Activated T-cell treated with anti-CD3 and anti-CD28 coated beads for 24 hours (primary cell): Measurements from ENCODE around the gene POLA1.

Experiments
- DNase-seq: peaks from one replicate; pipeline ENCODE4 v3.0.0-alpha.2; 2020; ENCODE audit warnings: low read depth

POLA1 gene

DNA sequence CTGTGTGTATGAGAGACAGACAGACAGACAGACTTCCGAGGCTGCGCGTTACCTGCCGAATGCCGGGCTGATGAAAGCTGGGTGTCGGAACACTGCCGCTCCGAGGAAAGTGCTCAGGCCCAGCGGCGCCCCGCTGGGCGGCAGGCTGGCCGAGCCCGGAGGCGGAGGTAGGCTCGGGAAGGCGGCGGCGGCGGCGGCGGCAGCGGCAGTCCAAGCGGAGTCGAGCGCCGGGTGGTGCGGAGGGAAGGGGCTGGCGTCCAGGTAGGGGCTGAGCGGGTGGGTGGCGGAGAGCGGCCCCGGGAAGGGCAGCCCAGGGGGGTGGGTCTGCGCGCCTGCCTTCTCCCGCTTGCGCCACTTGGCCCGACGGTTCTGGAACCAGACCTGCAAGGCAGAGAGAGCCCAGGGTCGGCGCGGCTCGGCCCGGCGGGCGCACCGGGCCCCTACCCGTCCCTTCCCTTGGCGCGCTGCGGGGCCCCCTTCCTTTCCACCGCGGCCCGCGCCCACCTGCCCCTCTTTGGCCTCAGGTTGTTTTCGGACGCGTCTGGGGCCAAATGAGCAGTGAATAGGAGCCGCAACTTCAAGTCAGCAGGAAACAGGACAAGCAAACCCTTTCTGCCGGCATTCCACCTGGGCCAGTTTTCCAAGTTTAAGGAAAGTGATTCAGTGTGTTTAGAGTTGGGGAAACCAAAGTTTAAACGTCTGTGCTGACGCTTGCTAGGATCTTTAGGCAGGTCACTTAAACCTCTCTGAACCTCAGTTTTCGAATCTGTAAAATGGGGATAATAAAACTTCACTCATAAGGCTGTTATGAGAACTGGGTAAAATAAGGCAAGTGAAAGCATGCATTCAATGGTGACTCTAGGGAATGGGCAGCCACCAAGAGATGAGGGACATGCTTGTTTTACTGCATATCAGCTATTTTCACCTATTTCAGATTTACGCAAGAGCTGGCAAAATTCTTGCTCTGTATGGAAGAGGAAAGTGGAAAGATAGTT lies 313.6 kb downstream of the POLA1 start:
- DNase-seq = no peak

DNA sequence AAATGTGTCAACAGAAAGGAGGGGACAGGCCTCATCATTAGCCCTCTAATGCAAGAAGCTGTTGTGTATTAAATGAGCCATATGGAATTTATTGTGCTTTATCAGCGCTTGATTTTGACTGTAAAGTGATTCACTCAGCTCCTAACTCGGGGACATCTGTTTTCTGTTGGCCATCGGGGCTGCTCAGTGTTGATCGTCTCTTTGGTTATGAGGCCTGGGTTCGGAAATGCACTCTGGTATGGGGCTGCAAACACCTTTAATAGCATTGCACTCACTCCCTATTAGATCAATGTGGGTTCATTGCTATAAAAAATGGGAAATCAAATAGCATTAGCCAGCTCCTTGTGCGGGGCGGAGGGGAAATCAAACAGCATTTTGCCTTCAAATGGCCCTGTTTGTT lies 315.7 kb downstream of the POLA1 start:
- DNase-seq = no peak

DNA sequence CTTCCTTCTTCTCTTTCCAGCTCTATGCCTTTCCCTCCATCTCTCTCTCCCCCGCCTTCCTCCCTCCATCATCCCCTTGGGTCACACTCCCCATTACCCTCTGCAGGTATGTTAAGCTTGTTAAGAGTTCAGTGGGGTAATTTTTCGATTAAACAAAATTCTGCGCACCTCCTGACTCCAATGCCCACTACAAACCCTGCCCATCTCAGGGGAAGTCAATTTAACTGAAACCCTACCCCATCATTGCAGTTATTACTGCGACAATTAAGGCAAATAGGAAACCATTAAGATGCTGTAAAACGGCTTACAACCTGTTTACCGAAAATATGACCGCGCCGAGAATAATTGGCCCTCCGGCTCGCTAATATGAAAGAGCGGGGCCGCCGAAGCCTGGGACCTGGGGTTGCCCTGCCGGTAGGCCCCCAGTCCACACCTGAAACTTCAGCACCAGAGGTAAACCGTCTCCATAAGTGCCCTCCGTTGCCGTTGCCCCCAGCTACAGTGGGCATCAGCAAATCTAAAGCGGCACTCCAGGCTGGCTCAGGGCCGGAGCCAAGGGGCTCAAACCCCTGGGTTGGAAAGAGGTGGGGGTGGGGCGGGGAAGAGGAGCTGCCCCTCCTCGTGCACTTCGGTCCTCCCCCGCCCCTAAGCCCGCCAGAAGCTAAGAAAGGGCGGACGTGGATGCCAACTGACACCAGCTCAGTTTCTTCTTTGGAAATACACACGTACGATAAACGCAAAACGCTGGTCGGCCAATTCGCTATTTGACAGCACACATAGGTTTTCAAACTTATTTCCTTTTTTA lies 317.3 kb downstream of the POLA1 start:
- DNase-seq = no peak

- no peak for DNase-seq
These were observed 318.1 kb downstream of the POLA1 start for GRCh38 chrX:25011589-25012432.

DNA sequence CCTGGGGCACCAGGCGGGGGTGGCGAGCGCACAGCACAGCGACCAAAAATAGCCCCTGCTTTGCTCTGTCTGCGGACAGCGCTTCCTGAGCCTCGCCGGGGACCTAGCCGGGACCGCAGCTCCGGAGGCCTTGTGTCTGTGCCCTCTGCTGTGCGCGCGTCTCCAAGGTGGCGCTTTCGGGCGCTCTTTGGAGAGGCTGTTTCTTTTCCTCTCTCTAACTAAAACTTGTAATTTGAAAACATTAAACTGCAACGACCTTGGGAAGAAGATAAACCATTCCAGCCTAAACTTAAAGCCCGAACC lies 318.7 kb downstream of the POLA1 start:
- no peak for DNase-seq

DNA sequence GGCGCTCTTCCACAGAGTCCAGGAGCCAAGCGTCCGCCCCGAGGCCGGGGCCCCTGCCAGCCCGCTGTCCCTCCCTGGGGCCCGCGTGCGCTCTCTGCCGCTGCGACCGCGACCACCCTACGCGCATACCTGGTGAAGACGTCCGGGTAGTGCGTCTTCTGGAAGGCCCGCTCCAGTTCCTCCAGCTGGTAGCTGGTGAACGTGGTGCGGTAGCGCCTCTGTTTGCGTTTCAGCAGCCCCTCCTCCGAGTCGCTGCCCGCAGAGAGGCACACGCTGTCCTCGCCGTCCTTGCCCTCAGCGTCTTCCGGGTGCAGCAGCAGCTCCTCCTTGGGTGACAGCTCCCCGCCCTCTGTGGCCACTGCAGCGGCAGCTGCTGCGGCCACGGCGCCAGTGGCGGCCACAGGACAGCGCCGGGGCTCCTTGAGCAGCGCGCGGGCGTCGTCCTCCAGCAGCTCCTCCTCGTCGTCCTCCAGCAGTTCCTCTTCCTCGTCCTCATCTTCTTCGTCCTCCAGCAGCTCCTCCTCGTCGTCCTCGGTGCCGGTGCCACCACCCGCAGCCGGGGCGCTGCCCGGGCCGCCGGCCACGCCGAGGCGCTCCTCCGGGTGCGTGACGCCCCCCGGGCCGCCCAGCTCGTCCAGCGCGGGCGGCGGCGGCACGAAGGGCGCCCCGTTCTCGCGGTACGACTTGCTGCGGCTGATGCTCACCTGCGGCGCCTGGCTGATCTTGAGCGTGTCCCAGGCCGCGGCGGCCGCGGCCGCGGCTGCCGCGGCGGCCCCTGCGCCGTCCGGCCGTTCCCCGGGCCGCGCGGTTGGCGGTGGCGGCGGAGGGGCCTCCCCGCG lies 319.3 kb downstream of the POLA1 start:
- DNase-seq = no peak

GRCh38 chrX:25013632-25014365 lies 320.1 kb downstream of the POLA1 start:
- DNase-seq = no peak

GRCh38 chrX:25014366-25014838 lies 320.7 kb downstream of the POLA1 start:
- no peak for DNase-seq

- no peak for DNase-seq
These were observed 322.0 kb downstream of the POLA1 start, which contains the start of gene ARX for GRCh38 chrX:25015486-25016360. ARX (minus strand) TSS chrX:25015965; CDS start chrX:25015737, 228 bp downstream.

- no peak for DNase-seq
These were observed 322.6 kb downstream of the POLA1 start for GRCh38 chrX:25016361-25016671.

GRCh38 chrX:25016938-25017598 lies 323.4 kb downstream of the POLA1 start:
- no peak for DNase-seq

DNA sequence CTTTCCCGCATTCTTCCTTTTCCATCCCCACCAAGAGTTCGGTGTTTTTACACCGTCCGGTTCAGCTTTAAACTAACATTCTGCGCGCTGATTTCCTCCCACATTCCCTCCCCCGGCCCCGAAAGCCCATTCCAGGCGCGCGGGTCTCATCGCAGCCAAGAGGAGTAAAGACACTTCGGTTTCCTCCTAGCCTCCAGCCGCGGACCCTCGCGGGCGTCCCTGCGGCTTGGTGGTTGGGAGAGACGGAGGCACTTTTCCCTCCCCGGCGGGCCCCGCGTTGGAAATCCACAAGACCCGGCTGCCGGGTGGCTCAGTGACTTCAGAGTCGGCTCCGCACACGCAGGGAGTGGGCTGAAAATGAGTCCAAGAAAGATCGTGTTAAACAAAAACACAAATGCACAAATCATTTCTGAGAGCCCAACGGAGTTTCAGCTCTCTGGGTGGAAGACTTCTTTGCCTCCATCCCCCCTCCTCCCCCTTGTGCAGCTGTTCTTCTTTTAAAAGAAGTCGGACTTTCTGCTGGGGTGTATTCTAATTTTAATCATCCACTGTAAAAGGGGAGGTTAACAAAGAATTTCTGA lies 324.0 kb downstream of the POLA1 start:
- DNase-seq = no peak

GRCh38 chrX:25018682-25019081 lies 325.0 kb downstream of the POLA1 start:
- no peak for DNase-seq

GRCh38 chrX:25019707-25020390 lies 326.1 kb downstream of the POLA1 start:
- no peak for DNase-seq

DNA sequence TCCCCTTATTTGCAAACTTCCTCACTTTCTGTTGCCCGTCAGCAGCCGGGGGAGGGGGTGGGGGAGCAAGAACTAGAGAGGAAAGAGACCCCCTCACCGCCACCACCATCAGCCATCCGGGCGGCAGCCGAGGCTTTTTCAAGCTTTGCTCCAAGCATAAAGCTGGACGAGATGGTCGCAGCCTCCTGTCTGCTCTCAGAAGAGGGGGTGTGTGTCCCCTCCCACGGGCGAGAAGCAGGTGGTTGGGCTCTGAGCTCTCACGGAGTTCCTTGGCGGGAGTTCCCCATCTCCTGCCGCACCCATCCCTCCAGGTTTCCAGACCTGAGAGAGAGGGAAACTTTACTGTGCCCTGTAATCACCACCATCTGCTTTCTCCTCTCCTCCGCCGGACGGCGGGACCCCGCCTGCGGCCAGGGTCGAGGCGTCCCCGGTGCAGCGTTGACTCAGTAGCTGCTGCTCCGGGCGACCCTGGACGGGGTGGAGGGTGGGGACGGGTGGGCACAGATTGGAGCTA lies 326.7 kb downstream of the POLA1 start:
- no peak for DNase-seq

DNA sequence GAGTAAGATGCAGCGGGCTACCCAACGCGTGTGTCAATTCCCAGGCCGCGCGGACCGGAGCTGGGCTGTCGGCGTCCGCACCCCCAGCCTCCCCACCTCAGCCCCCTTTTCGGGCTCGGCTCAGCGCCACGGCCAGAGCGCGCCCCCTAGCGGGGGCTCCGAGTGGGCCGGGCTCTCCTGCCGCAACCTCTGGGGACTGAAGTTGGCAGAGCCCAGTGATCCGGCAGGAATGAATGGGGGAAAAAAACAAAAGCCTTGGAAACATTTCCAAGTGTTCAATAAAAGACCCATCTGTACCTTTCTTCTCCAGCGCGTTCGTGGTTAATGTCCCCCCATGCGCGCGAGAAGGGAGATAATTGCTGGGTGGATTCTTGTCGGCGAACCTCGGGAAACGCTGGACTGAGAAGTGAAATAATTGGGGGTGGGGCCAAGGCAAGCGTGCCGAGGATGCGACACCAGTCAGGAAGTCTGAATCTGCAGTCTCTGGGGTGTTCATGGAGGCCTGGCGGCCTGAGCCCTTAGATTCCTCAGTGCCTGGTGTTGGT lies 327.3 kb downstream of the POLA1 start:
- DNase-seq = no peak

GRCh38 chrX:25022499-25023325 lies 329.0 kb downstream of the POLA1 start:
- no peak for DNase-seq
